KMS-11 (cell line): Measurements from ENCODE around the gene CTBP2.

Experiments
- H2AFZ ChIP-seq: fragments of 200-600 bp; sonication (generic); 2 replicates; pipeline ENCODE4 v1.6.1; 2016; ENCODE audit warnings: antibody characterized with exemption, mixed run types, low read depth
- H3K27ac ChIP-seq: fragments of 200-600 bp; sonication (generic); 2 replicates; pipeline ENCODE4 v1.6.1; 2016; ENCODE audit warnings: mild to moderate bottlenecking, mixed run types
- H3K27me3 ChIP-seq: fragments of 200-600 bp; sonication (generic); 2 replicates; pipeline ENCODE4 v1.6.1; 2017; ENCODE audit warnings: mild to moderate bottlenecking, low read depth, mixed run types, moderate library complexity; ENCODE audit not compliant: insufficient read depth
- H3K36me3 ChIP-seq: fragments of 200-600 bp; sonication (generic); 2 replicates; pipeline ENCODE4 v1.6.1; 2017; ENCODE audit warnings: mild to moderate bottlenecking, mixed run types; ENCODE audit not compliant: insufficient read depth
- H3K4me1 ChIP-seq: fragments of 200-600 bp; sonication (generic); 2 replicates; pipeline ENCODE4 v1.6.1; 2016; ENCODE audit warnings: mild to moderate bottlenecking, low read depth, mixed run types; ENCODE audit not compliant: poor library complexity, severe bottlenecking
- H3K4me2 ChIP-seq: fragments of 200-600 bp; sonication (generic); 2 replicates; pipeline ENCODE4 v1.7.0; 2016; ENCODE audit warnings: mild to moderate bottlenecking, mixed run types
- H3K4me3 ChIP-seq: fragments of 200-600 bp; sonication (generic); IDR thresholded peaks from 2 replicates; pipeline ENCODE4 v1.6.1; 2017; ENCODE audit warnings: low read depth, low read length, mixed read lengths; ENCODE audit not compliant: insufficient read depth
- H3K79me2 ChIP-seq: fragments of 200-600 bp; sonication (generic); 2 replicates; pipeline ENCODE4 v1.6.1; 2016; ENCODE audit warnings: low read depth, mixed run types; ENCODE audit not compliant: insufficient read depth
- H3K9ac ChIP-seq: fragments of 200-600 bp; sonication (generic); 2 replicates; pipeline ENCODE4 v1.6.1; 2016; ENCODE audit warnings: mild to moderate bottlenecking, mixed run types
- H4K20me1 ChIP-seq: fragments of 200-600 bp; sonication (generic); 2 replicates; pipeline ENCODE4 v1.6.1; 2016; ENCODE audit warnings: mild to moderate bottlenecking, mixed run types; ENCODE audit not compliant: insufficient read depth
- TF ChIP-seq, protein P1 (sequence below): fragments of 200-600 bp; sonication (generic); conservative IDR thresholded peaks from 2 replicates; pipeline ENCODE4 v1.6.1; 2017; ENCODE audit warnings: low read depth, mild to moderate bottlenecking, antibody characterized with exemption, low read length, moderate library complexity, mixed read lengths

Gene CTBP2

DNA sequence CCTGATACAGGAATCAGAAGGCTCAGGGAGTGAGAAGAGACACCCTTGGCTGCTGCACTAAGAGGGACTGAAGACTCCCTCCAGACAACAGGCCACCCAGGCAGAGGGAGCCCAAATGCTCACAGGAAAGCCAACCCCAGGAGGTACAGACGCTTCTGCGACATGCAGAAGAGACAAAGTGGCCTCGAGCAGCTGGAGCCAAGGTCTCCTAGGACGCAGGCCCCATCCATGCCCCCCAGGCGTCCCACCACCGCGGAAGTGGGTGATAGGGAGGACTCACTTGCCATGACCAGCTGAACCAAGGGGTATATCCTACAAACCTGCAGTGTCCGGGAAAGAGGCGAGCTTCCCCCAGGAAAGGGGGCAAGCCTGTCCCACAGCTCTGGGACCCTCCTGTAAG is 56.9 kb downstream of the CTBP2 start:
- Histone ChIP-seq H3K4me2 (no peak overlapping the region), H3K4me1 (no peaks in the 10 kb centered on the region), H2AFZ (no peak overlapping the region), H3K79me2 (no peaks in the 10 kb centered on the region; the same call in 1 of the 2 replicates), H3K36me3 (no peaks in the 10 kb centered on the region), H3K4me3 (no peak overlapping the region), H3K27ac (no peak overlapping the region), H4K20me1 (no peaks in the 10 kb centered on the region), H3K27me3 (no peaks in the 10 kb centered on the region), H3K9ac (no peak overlapping the region)
- TF ChIP-seq, protein P1, sequence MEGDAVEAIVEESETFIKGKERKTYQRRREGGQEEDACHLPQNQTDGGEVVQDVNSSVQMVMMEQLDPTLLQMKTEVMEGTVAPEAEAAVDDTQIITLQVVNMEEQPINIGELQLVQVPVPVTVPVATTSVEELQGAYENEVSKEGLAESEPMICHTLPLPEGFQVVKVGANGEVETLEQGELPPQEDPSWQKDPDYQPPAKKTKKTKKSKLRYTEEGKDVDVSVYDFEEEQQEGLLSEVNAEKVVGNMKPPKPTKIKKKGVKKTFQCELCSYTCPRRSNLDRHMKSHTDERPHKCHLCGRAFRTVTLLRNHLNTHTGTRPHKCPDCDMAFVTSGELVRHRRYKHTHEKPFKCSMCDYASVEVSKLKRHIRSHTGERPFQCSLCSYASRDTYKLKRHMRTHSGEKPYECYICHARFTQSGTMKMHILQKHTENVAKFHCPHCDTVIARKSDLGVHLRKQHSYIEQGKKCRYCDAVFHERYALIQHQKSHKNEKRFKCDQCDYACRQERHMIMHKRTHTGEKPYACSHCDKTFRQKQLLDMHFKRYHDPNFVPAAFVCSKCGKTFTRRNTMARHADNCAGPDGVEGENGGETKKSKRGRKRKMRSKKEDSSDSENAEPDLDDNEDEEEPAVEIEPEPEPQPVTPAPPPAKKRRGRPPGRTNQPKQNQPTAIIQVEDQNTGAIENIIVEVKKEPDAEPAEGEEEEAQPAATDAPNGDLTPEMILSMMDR = no peak

- no peaks in the 10 kb centered on the region for H3K4me1 ChIP-seq
- no peak overlapping the region for H3K4me3 ChIP-seq
- H3K27me3 ChIP-seq = no peaks in the 10 kb centered on the region
- no peak overlapping the region for H3K27ac ChIP-seq
- no peak overlapping the region for H3K9ac ChIP-seq
- H4K20me1 ChIP-seq = no peaks in the 10 kb centered on the region
- TF ChIP-seq, protein P1 = no peak
- H2AFZ ChIP-seq = no peak overlapping the region
- no peak overlapping the region for H3K4me2 ChIP-seq
- no peaks in the 10 kb centered on the region for H3K36me3 ChIP-seq
- no peaks in the 10 kb centered on the region; the same call in 1 of the 2 replicates for H3K79me2 ChIP-seq
These were observed 57.5 kb downstream of the CTBP2 start for GRCh38 chr10:125102821-125103220.

- TF ChIP-seq, protein P1 = no peak
- Histone ChIP-seq H3K4me2 (no peak overlapping the region), H3K79me2 (no peaks in the 10 kb centered on the region; the same call in 1 of the 2 replicates), H4K20me1 (no peaks in the 10 kb centered on the region), H3K27me3 (no peaks in the 10 kb centered on the region), H3K36me3 (no peaks in the 10 kb centered on the region), H2AFZ (no peak overlapping the region), H3K9ac (no peak overlapping the region), H3K4me3 (no peak overlapping the region), H3K4me1 (peaks cover 3% of the 10 kb centered on the region), H3K27ac (no peak overlapping the region)
These were observed 58.1 kb downstream of the CTBP2 start for GRCh38 chr10:125102246-125102645.

DNA sequence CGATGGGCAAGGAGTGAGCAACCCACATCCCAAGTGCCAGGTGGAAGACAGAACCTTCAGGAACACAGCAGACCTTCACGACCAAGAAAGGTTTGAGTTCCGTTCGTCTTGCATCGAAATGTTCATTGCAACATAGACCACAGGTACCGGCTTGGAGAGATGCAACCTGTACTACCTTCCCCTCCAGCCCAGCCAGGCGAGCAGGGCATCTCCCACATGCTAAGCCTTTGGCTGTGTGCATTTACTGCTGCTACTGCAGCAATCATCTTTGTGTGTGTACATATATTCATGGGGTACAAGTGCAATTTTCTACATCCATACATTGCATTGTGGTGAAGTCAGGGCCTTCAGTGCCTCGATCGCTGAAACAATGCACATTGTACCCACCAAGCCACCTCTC is 58.8 kb downstream of the CTBP2 start:
- H3K36me3 ChIP-seq = no peaks in the 10 kb centered on the region
- H2AFZ ChIP-seq = no peak overlapping the region
- no peaks in the 10 kb centered on the region for H3K27me3 ChIP-seq
- H3K4me2 ChIP-seq = no peak overlapping the region
- no peak overlapping the region for H3K4me3 ChIP-seq
- H4K20me1 ChIP-seq = no peaks in the 10 kb centered on the region
- TF ChIP-seq, protein P1 = no peak
- H3K4me1 ChIP-seq = peaks cover 10% of the 10 kb centered on the region
- H3K9ac ChIP-seq = no peak overlapping the region
- no peaks in the 10 kb centered on the region; the same call in 1 of the 2 replicates for H3K79me2 ChIP-seq
- no peak overlapping the region for H3K27ac ChIP-seq
